GM13976 (cell line): ENCODE measurements around the gene PLS3.

Source experiments
- DNase-seq: peaks from one replicate; pipeline ENCODE4 v3.0.0; 2012; ENCODE audit warnings: low spot score
- CTCF ChIP-seq: IDR thresholded peaks from 2 replicates; pipeline ENCODE4 v1.5.1; 2012; ENCODE audit warnings: borderline replicate concordance, mild to moderate bottlenecking; ENCODE audit not compliant: insufficient read depth; ENCODE audit errors: extremely low read depth, missing control alignments, control extremely low read depth
- in situ Hi-C: fragments of 300-500 bp; cut with MboI; formaldehyde crosslinking; loops from one replicate; pipeline ENCODE4 v1.12.0; 2022; ENCODE audit warnings: low sequenced_read_pairs, mixed read lengths, inconsistent platforms; ENCODE audit not compliant: unreplicated experiment

PLS3 gene

GRCh38 chrX:115560978-115561604 is at the start of gene PLS3:
PLS3 (plus strand) TSS chrX:115561174; CDS start chrX:115610251, 49,077 bp downstream.
- peak; percentile 75 for DNase-seq
- no peak for TF ChIP-seq CTCF
- in situ Hi-C loops: no loop called here

GRCh38 chrX:115518113-115518512 is 42.9 kb upstream of the PLS3 start:
- in situ Hi-C loops: no loop called here
- DNase-seq: no peak
- no peak for TF ChIP-seq CTCF

- in situ Hi-C loops: no loop called here
- no peak for TF ChIP-seq CTCF
Measured at GRCh38 chrX:115521741-115522140, 39.2 kb upstream of the PLS3 start.

GRCh38 chrX:115522952-115523351 is 38.0 kb upstream of the PLS3 start:
- no peak for TF ChIP-seq CTCF
- in situ Hi-C loops: no loop called here
- no peak for DNase-seq

More at GRCh38 chrX:115521741-115522140, 39.2 kb upstream of the PLS3 start:
- DNase-seq: no peak

GRCh38 chrX:115525486-115525885 is 35.5 kb upstream of the PLS3 start:
- no peak for TF ChIP-seq CTCF
- no peak for DNase-seq
- in situ Hi-C loops: no loop called here

GRCh38 chrX:115531818-115532403 is 29.1 kb upstream of the PLS3 start:
- in situ Hi-C loops: no loop called here
- no peak for TF ChIP-seq CTCF
- no peak for DNase-seq
